NCI-H2227 treated with DMSO at 0.1 percent for 48 hours (cell line): Measurements from ENCODE around the gene CAD.
"Not testable (repeated sequence)": the region's sequence is repeated elsewhere in the genome, so short reads cannot be mapped to it uniquely, and the experiment has no call there.

Source experiments
- DNase-seq: peaks from one replicate; lab custom pipeline; 2025; lab: John Stamatoyannopoulos, UW

The CAD gene

DNA sequence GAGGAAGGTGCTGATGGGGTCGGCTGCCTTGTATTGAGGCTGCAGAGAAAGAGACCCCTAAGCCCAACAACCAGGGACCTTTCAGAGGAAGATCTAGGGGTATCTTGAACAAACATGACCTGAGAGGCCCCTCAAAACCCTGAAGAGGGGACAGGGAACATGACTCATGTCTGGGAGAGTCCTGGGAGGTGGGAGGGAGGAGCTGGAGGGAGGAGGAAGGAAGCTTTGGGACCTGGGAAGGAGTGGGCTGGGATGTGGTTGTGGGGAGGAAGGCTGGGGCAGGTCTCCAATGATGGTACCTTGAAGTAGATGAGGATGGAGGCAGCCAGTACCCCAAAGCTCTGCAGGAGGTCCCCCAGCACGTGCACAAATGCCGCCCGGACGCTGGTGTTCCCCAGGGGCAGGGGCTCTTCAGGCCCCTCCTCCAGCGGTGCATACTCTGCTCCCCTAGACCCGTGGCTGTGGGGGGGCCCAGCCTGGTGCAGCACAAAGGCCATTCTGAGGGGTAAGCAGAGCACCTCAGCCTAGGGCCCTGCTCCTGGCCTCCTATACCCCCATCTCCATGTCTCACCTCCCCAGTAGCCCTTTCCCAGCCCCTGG is 39.8 kb downstream of the CAD start:
- no peak for DNase-seq

DNA sequence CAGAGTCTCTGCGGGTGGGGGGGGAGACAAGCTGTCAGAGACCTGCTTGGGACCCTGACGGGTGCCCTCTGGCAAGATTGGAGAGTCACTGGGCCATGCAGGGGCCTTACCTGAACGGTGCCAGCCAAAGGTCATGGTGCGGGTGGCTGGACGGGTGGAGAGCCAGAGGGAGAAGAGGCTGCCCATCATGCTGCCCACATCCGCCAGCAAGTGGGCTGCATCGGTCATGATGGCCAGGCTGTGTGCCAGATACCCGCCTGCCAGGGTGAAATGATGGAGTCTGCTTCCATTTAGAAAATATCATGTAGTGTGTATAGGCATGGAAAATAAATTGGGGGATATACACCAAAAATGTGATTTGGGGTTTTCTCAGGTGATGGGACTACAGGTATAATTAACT is 40.9 kb downstream of the CAD start:
- no peak for DNase-seq

DNA sequence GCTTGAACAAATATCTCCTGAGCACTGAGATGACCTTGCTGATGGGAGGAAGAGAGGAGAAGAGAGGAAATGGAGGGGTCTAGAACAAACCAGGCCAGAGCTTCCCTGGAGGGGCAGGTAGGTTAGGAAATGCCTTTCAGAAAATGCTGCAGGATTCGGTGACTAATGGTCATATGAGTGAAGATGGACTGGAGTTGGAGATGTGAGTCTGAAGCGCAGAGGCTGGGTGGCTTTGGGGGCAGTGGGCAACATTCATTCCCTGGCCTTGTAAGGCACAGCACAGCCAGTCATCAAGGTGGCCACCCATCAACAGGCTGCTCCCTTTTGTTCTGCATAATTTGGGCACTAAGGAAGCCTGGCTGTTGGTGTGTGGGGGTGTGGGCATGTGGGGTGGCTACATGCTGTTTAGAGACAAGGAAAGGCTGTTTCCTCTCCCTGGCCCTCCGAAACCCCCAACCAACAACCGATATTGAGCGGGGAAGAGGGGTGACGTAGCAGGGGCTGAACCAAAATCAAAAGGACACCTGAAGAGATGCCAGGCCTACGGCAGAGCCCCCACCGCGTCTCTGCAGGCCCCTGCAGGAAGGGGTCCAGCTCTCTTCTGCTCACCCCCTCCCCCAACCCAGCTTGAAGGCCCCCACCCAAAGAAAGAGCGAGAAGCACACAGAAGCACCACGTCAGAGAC is 44.2 kb downstream of the CAD start:
- no peak for DNase-seq

DNA sequence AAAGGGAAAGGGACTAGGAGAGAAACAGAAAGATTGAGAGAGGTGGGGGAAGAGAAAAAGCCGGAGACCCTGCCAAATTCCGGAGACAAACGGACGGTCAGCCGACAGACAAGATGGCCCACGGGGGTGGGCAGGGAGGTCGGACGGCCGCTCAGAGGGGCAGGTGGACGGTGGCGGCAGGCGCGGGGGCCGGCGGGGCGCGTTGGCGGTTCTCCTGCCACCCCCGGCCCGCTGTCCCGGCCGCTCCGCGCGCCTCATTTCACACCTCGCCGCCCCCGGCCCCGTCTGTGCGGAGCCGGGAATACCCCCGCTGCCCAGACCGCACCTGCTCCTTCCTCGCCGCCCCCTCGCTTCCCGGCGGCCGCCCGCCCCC is 44.7 kb downstream of the CAD start:
- DNase-seq, result no peak

DNA sequence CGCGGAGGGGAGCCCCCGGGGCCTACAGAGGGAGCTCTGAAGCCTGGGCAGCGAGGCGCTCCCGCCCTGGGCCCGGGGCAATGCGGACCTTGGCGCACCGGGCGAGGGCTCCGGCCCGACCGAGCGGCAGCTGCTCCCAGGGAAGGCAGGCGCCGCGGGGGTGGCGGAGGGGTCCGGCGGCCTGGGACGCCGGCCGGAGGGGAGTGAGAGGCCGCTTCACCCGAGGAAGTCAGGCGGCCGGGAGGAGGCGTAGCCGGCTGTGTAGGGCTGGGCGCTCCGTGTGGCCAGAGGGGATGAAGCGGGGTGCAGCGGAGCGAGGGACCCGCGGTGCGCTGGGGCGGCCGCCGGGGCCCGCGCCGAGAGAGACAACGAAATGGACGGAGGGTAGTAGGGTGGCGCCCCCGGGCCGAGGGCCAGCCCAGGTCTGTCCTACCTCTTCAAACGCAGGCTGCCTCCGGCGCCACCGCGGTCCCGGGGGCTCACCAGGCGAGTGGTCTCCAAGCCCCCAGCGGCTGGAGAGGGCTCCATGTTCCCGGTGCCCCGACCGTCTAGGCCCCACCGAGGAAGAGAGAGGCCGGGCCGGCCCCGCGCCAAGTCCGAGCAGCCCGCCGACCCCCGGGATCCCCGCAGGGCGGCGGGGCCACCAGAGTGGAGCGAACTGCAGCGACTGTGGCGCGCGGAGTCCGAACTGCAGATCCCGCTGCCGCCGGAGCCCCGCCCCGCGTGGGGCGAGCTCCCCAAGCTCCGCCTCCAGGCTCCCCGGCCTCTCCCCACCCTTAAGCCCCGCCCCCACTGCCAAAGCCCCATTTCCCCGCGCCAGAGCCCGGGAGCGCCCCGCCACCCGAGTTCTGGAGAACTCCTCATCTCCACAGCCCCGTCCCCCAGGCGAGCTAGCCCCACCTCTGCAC is 45.5 kb downstream of the CAD start, which contains the start of gene SLC30A3:
Gene SLC30A3 (minus strand): TSS at position 669 of the 908 bp plus-strand sequence. CDS start 141 bp downstream, at position 528.
- DNase-seq, result peak; percentile 37

DNA sequence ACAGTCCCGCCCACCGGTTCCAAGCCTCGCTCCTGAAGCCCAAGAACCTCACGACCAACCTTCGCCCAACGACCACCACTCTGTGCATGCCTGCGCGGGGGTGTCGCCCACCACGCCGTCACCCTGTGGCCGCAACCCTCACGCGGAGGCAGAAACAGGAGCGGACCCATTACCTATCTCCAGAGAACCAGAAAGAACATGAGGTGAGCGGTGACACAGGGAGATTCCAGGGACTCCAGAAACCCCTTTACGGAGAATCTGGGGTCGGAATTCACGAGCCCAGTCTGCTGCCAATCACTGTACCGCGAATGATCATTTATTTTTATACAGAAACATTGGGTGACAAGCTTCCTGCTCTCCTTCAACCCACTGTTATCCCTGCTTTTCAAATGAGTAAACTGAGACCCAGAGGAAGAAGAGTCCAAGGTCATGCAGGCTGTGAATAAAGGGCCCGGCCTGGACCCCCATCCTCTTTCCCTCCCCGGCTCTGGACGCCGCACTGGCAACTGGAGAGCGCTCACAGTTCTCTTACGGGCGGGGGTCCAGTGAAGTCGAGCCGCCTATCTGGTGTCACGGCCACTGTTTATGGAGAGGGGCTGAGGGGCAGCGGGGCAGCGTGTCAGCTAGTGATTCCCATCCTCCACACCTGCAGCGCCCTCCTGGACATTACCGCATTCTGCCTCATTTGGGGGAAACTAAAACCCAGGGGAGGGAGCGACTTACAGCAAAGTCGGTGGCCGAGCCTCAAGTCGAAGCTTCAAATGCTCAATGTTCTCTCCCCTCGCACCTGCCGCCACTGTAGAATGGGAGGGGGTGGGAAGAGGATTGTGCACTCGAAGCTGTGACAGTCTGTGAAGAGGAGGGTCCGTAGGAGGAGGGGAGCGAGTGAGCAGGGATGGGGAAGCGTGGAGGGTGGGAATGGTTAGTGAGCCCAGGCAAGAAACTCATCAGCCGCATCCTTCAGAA is 46.4 kb downstream of the CAD start:
- no peak for DNase-seq

DNA sequence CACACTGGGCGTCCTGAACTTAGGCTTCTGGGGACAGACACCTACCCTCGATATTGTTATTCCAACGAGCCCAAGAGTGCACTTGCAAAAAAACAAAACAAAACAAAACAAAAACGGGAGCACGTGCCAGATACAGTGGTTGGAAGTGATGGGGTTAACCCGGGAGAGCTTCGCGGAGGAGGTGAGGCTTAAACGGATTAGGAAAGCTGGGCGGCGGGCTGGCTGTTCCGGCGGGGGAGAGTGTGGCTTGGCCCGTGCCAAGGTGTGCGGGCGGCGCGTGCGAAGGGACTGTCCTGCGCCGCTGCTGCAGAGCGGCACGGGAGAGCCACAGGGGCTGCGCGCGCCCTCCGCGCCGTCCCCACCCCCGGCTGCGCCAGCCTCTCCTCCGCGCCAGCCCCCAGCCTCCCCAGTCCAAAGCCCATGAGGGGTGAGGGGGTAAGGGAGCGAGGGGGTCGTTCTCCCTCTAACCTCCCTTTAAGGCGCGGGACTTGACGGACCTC is 47.1 kb downstream of the CAD start:
- no peak for DNase-seq

DNA sequence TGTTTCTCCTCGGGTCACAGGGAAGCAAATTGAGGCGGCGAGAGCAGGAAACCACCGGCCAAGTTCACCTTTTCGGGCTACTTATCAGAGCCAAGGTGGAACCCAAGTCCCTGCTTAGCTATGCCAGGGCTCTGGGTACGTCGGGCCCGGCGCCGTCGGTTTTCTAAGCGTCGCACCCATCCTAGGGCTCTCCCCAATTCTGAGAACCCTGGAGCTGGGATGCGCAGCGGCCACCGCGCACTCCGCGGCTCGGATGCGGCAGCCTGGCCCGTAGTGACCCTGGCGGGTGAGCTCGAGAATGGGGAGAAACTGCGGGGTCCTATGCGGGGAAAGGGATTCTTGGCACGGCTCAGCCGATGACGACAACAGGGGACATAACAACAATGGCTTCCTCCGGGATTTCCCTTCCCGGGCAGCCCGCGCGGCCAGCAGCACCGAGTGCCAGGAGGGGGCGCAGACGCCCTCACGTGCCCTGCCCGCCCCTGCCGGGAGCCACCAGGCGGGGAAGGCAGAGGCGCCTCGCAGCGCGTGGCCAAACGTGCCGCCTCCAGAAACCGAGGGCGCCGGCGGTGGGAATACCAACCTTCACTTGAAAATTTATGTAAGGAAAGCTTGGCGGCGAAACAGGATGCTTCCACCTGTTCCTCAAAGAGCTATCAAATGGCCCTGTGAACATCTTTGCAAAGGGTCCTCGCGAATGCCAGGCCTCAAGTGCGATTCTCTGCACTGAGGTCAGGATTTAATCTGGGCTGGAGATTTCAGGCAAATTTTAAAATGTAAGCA is 47.8 kb downstream of the CAD start:
- peak; percentile 57 for DNase-seq

DNA sequence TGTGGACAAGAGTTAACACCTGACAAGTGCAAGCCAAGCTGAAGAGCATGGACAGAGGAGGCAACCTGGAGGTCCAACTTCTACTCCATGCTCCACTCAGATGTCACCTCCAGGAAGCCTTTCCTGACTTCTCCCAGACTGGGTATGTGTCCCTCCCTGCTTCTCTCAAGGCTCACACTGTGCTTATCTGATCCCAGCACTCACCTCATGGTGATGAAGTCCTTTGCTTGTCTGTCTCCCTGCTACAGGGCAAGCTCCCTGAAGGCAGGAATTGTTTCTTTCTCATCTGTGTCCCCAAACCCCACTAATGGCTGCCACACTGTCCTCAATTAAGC is 48.3 kb downstream of the CAD start:
- no peak for DNase-seq

DNA sequence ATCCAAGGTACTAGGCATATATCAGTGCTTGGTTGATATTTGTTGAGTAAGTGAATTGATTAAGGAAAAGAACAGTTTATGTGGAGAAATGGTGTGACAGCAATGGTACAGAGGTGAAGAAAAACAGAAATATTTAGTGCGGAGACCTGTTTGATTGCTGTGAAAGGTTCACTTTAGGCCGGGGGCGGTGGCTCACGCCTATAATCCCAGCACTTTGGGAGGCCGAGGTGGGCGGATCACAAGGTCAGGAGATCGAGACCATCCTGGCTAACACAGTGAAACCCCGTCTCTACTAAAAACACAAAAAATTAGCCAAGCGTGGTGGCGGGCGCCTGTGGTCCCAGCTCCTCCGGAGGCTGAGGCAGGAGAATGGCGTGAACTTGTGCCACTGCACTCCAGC is 51.1 kb downstream of the CAD start:
- not testable (repeated sequence) for DNase-seq

DNA sequence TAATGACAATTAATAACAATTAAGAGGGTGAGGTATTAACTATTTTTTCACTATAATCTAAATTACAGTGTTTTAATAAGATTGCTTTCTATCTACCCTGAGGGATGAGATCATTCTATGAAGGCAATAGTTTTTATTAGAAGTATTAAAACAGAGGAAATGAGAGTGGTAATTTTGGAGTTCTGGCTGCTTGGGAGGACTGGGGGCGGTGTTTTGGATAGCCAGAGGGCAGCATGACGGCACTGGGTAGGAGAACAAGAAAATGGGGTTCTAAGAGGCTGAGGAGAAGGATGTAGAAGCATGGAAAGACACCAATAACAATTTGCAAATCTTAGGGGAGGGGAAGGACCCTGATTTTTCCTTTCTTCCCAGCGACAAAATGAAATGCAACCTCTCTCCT is 53.0 kb downstream of the CAD start:
- DNase-seq, result no peak

DNA sequence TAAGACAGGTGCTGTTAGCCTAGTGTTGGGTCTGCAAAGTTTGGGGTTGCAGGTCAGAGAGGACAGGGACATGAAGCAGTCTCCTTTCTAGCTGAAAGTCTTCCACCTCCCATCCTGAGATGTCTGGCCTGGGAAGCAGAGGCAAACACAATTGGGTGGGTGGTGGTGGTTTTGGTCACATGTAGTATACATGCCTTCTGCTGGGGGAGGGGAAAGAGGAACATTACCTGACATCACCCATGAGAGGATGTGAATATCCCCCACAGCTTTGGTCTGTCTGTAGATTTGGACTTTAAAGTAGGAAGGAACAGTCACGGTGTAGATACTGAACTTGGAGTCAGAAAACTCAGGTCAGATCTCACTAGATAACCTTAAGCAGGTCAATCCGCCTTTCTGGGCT is 53.5 kb downstream of the CAD start:
- no peak for DNase-seq

DNA sequence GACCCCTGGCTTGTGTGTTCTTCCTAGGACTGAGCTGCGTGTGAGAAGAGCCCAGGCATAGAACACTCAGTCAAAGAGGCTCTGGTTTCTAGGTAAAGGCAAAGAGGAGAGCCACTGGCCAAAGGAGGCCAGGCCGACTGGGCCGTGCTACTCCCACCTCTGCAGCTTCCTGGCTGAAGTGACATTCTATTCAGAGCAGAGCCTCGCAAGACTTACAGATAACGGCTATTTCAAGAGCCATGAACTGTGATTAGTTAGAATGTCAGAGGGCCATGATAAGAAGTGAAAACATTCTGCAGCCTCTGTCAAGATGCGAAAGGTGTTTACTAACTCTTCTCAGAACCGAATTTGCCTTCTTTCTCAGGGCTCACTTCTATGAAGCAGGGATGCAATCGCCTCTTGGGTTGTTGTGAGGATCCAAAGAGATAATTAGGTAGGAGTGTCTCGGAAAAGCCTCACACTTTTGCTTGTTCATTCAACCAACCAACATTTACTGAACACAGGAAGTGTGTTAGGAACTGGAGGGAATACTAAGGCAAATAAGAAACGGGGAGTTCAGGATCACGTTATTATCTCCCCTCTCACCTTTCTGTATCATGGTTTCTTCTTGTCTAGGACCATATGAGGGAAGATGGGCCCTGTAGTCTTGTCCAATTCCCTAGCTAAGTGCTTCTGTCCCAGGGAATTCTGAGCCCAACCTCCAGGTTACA is 54.6 kb downstream of the CAD start:
- DNase-seq, result no peak

DNA sequence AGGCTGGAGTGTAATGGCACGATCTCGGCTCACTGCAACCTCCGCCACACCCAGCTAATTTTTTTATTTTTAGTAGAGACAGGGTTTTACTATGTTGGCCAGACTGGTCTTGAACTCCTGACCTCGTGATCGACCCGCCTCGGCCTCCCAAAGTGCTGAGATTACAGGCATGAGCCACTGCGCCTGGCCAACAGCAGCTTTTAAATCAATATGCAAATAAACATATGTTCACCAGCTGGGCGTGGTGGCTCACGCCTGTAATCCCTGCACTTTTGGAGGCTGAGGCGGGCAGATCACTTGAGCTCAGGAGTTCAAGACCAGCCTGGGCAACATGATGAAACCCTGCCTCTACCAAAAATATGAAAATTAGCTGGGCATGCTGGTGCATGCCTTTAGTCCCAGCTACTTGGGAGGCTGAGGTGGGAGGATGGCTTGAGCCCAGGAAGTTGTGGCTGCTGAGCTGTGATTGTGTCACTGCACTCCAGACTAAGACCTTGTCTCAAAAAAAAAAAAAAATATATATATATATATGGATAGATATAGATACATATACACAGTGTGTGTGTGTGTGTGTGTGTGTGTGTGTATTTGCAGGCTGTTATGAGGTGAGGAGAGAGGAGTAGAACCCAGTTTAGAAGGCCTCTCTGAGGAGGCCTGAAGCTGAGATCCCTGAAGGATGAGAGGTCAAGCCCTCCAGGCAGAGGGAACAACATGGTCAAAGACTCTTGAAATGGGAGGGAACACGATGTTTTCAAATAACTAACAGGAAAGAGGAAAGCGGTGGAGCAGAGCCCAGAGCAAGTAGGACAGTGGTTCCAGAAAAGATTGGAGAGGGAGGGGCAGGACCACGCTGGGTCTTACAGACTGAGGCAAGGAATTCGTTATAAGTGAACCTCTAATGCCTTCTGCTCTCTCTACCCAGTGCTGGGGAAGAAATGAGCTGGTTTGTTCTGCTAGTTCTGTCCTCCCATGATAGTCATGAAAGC is 55.7 kb downstream of the CAD start:
- not testable (repeated sequence) for DNase-seq

DNA sequence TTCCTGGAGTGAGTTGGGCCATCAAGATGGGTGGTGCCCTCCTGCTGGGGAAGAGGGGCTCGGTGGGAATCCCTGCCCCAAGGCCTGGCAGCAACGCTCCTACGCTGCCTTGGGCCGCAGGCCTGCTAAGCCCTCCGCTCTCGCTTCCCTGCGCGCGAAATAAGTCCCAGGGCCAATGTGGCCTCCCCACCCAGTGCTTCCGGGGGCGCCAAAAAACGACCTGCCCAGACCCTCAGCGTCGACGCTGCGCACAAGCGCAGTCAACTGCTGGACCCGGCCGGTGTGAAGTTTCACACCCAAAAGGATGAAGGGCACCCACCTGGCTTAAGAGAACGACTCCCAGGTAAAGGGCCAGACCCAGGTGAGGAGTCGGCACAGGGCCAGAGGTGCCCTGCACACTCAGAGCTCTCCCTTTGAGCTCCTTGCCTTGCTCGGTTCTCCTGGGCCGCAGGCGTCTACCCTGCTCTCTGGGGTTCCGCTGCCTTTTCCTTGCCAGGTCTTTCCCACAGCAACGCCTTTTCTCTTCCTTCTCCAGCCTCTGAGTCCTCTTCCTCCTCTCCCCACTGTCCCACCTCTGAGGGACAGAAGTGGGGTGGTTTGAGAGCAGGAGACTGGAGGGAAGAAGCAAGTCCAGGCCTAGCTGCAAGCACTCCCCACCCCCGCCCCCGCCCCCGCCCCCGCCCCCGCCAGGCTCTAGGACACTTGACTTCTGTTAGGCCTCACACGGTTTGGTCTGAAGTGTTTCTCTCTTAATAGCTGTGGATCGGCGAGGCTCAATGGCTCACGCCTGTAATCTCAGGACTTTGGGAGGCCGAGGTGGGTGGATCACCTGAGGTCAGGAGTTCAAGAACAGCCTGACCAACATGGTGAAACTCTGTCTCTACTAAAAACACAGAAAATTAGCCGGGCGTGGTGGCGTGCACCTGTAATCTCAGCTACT is 58.3 kb downstream of the CAD start, which contains the start of gene DNAJC5G:
Gene DNAJC5G (plus strand): TSS at position 223 of the 940 bp plus-strand sequence. CDS start 1,296 bp downstream, outside the sequence.
- DNase-seq, result no peak

DNA sequence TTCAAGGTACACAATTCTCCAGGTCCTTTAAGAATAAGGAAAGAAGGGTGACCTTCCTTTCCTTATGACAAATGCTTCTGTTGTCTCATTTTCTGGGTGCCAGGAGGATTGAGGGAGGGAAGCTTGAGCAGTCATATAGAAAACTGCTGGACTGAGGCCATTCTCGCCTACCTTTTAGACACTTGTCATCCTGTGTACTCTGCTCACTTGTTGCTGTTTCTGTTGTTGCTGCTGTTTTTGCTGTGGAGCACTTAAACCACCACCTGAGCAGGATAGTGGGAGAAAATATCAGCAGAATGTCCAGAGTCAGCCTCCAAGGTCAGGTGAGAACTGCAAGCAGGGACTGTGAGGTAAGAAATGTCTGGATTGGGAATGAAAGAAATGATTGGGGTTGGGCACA is 60.8 kb downstream of the CAD start:
- no peak for DNase-seq

DNA sequence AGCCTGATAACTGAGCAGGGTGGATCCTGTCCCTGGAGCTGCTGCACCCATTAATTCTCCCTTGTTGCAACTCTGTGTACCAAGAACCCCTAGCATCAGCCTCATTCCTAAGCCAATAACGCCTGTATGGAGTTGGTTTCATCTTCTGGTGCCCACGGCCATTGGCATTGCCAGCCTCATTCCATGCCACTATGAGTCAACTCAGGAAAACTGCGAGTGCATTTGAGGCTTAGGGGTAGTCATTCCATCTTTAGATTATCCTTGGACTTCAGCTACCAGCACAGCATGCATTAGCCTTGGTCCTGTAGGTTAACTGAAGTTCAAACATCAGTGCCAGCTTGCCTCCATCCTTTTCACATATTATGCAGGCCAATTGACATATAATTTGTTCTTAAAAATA is 63.7 kb downstream of the CAD start:
- DNase-seq, result no peak

DNA sequence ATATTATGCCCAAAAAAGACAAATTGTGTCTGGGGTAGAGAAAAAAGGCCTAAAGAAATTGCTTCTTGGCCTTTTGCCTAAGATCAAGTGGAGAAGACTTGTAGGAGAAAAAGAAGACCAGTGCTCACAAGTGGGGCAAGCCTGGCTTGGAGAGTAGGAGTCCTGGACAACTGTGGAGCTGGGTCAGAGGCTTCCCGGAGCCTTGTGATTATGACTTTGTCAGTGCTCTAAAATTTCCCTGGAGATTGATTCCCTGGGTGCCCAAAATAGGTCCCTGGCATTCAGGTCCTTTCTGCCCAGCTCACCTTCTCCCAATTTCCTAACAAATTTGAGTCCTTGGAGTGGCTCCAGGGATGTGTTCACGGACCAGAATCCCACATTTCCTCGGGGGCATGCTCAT is 64.3 kb downstream of the CAD start:
- DNase-seq, result no peak
